ENCODE results near the gene FAM151A.

Gene FAM151A

GRCh38 chr1:54603241-54603640 is 20.1 kb downstream of the FAM151A start:
- DNase-seq: no peak

GRCh38 chr1:54602554-54602953 is 20.8 kb downstream of the FAM151A start:
- DNase-seq: no peak

GRCh38 chr1:54601730-54602129 is 21.6 kb downstream of the FAM151A start:
- no peak for DNase-seq

DNA sequence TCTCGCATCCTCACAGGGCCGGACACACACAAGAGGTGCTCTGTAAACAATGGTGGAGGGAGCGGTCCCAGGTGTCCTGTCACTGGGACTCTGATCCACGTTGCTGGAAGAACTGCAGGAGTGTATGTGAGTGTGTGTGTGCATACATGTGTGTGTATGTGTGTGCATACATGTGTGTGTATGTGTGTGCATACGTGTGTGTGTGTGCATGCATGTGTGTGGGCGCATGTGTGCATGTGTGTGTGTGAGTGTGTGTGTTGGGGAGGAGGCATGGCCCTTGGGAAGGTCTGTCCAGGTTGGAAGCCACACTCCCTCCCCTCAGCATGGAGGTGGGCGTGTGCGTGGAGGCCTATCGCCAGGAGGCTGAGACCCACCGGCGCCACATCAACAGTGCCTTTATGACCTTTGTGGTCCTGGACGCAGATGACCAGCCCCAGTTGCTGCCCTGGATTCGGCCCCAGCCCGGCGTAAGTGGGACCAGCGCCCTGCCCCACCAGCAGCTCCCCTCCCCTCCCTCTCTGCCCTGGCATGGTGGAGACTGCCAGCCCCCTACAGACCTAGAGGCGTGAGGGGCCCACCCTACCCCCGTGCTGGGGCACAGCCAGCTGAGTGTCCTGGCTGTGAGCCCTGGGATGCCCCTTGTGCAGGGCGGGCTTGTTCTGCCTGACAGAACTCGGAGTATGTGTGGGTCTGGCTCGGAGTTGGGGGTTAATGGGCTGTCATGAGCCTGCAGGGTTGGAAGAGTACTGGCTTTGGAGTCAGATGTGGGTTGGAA is 22.2 kb downstream of the FAM151A start:
- no peak for DNase-seq

DNA sequence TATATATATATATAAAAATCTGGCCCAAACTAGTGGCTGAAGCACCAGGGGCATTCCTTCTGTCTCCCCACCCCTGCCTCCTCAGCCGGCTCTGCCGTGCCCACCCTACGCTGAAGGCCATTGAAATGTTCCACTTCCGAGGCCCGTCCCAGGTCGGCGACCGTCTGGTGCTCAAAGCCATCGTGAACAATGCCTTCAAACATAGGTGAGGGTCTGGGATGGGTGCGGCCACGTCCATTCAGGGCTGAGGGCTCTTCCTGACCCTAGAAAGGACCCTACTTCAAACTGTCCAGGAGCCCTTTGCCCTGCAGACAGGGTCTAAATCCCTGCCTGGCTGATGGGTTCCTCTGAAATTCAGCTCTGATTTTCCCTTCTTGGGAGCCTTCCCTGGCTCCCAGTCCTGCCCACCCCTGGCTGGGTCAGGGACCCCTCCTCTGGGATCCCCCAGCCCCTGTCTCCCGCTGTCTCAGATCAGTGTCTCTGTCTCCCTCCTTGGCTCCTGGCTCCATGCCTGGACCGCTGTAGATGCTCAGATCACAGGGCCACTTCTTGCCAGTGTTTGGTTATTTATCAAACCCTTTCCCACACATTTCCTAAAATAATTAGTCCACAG is 24.0 kb downstream of the FAM151A start:
- no peak for DNase-seq

- no peak for DNase-seq
These were observed 25.8 kb downstream of the FAM151A start for GRCh38 chr1:54597455-54598030.

DNA sequence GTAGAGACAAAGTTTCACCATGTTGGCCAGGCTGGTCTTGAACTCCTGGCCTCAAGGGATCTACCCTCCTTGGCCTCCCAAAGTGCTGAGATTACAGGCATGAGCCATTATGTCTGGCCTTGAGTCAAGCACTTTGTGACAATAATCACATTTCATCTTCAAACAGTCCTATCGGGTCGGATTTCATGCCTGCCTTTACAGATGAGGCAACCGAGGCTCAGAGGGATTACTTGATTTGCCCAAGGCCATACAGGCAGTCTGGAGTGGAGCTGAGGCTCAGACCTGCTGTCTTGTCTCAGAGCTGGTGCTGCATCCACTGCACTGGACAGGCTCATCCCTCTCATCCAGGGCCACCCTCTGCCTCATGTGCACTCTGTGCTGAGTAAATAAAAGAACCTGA is 26.6 kb downstream of the FAM151A start:
- no peak for DNase-seq

DNA sequence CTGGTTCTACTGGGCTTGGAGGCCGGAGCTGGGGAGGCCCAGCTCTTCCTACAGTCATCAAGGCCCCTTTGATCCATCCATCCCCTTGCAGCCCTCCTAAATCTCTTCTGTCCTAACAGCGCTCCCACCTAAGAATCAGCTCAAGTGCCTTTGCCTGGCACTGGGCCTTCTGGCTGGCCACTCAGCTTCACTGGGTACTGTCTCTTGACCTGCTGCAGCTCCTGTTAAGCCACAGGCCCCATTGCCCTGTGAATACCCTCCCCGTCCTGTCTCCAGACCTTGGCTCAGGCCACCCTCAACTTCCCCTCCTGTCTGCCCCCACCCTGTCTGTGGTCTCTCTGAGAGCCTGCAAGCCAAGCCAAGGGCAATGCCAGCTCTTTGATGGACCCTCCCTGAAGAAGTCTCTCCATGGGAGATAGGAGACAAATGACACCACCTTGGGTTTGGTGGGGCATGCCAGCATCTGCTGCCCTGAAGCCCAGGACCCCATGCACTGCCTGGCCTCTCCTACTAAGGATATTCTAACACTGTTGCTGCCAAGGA is 27.3 kb downstream of the FAM151A start:
- DNase-seq: no peak

- DNase-seq: no peak
These were observed 28.9 kb downstream of the FAM151A start for GRCh38 chr1:54594463-54594862.

DNA sequence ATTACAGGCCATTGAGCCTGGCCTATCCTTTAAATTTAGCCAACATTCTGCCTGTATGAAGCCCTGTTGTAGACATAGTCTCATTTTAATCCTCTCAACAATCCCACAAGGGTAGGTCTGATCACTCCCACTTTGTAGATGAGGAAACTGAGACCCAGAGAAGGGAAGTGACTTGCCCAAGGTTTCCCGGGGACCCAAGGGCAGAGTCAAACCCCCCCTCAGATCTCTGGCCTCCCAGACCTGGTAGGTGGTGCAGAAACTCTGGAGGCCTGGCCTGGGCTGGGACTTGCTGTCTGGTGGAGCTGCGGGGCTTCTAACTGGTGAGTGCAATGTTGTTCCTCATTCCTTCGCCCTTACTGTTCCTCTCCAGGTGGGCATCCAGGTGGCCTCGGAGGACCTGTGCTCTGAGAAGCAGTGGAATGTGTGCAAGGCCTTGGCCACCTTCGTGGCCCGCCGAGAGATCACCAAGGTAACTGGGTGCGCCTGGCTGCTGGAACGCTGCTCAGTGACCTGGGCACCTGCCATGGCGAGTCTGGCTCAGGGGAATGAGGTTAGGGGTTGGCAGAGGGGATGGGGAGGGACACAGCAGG is 29.7 kb downstream of the FAM151A start:
- no peak for DNase-seq

- DNase-seq: no peak
These were observed 32.1 kb downstream of the FAM151A start for GRCh38 chr1:54591127-54591756.

DNA sequence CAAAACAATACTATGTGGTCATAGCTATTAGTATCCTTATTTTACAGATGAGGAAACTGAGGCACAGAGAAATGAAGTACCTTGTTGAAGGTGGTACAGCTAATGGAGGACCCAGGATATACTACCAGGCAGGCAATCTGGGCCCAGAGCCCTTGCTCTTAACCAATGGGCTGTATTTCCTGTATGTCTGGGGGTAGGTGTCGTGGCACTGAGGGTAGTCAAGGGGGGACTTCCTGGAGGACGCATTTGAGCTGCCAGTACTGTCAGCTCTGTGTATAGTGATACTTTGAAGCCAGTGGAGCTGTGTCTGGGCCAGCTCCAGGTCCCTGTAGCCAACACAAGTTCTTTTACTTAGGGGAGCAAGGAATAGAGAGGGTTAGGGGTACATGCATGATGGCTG is 34.9 kb downstream of the FAM151A start:
- no peak for DNase-seq

- no peak for DNase-seq
These were observed 37.9 kb downstream of the FAM151A start for GRCh38 chr1:54585181-54586066.

GRCh38 chr1:54584575-54584974 is 38.8 kb downstream of the FAM151A start:
- DNase-seq: no peak

GRCh38 chr1:54583871-54584270 is 39.5 kb downstream of the FAM151A start:
- no peak for DNase-seq

DNA sequence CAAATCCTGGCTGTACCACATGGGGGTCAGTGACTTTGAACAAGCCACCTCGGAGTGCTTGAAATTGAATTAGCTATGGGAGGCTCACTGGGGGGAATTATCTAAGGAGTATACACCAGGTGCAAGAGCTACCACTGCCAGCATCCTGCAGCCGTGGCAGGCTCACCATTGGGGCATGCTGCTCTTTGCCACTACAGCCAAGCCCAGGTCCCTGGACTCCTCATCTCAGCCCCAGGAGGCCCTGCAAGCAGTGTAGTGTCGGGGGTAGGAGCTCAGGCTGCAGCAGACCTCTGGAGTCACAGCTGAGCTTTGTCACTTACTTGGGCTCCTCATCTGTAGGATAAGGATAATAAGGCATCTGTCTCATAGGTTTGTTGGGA is 40.0 kb downstream of the FAM151A start:
- no peak for DNase-seq

- DNase-seq: no peak
These were observed 40.6 kb downstream of the FAM151A start for GRCh38 chr1:54582566-54583306.

DNA sequence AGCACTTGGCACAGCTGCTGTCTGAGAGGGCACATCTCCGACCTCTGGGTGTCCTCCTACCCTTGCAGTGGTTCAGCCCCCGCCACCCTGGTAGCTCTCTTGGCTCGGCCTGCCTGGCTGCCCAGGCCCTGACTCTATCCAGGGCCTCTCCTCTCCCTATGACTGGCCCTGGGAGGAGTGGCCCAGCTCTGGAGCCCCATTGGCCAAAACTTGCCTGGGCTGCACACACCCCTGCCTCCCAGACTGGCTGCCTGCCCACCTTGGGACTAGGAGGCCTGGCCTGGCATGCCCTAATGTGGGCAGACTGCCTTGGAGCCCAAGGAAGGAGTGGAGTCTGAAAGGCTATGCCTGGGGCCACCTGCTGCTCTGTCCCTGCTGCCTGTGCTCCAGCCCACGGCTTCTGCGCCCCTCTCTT is 41.7 kb downstream of the FAM151A start:
- DNase-seq: no peak

- no peak for DNase-seq
These were observed 42.3 kb downstream of the FAM151A start for GRCh38 chr1:54580856-54581550.

- no peak for DNase-seq
These were observed 44.0 kb downstream of the FAM151A start for GRCh38 chr1:54579337-54579781.

- no peak for DNase-seq
These were observed 45.7 kb downstream of the FAM151A start for GRCh38 chr1:54577612-54578011.

All from activated CD8-positive, alpha-beta memory T cell treated with anti-CD3 and anti-CD28 coated beads, Interleukin-2, amount 50 U/mL, for 4 hours (primary cell).